Measurements from ENCODE around the gene COL13A1. TPM values are rescaled to one million over a fixed set of nuclear protein-coding genes. Genes with fewer than 3 reads are reported as not detected.

The COL13A1 gene
- total RNA-seq, 4 donors from 2014 or later, result 2.0 to 3.8 TPM; not detected in 2

- Histone ChIP-seq H3K4me3 (no peak overlapping the region), H3K36me3 (no peaks in the 10 kb centered on the region), H3K4me1 (peaks cover 0 to 17% (median 0%) of the 10 kb centered on the region in 3 donors), H3K27ac (no peak overlapping the region), H3K9me3 (no peaks in the 10 kb centered on the region), H3K27me3 (peaks cover 0 to 27% (median 0%) of the 10 kb centered on the region in 4 donors)
- WGBS, 2 donors, result 74 to 91% methylated on average over 3 to 6 of the region's 12 CpGs
- no peak for DNase-seq
- intact Hi-C loops (cut with DNase I), result loop anchor here (10.0 kb wide), 2 partner anchors 113 to 263 kb away; partner anchors contain the start of gene COL13A1
- TF ChIP-seq POLR2A (IDR thresholded peaks at IDR 0.05), result no peak
- TF ChIP-seq, protein P1, sequence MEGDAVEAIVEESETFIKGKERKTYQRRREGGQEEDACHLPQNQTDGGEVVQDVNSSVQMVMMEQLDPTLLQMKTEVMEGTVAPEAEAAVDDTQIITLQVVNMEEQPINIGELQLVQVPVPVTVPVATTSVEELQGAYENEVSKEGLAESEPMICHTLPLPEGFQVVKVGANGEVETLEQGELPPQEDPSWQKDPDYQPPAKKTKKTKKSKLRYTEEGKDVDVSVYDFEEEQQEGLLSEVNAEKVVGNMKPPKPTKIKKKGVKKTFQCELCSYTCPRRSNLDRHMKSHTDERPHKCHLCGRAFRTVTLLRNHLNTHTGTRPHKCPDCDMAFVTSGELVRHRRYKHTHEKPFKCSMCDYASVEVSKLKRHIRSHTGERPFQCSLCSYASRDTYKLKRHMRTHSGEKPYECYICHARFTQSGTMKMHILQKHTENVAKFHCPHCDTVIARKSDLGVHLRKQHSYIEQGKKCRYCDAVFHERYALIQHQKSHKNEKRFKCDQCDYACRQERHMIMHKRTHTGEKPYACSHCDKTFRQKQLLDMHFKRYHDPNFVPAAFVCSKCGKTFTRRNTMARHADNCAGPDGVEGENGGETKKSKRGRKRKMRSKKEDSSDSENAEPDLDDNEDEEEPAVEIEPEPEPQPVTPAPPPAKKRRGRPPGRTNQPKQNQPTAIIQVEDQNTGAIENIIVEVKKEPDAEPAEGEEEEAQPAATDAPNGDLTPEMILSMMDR (IDR thresholded peaks at IDR 0.05), result no peak
Observed at GRCh38 chr10:69918036-69918435, 116.3 kb downstream of the COL13A1 start.

GRCh38 chr10:69919250-69919649 lies 117.5 kb downstream of the COL13A1 start:
- DNase-seq, result no peak
- no peak overlapping the region for H3K27ac ChIP-seq
- no peak for TF ChIP-seq POLR2A (IDR thresholded peaks at IDR 0.05)
- TF ChIP-seq, protein P1 (IDR thresholded peaks at IDR 0.05), result no peak
- peaks cover 0 to 19% (median 0%) of the 10 kb centered on the region in 4 donors for H3K27me3 ChIP-seq
- no peaks in the 10 kb centered on the region for H3K9me3 ChIP-seq
- peaks cover 0 to 4% (median 0%) of the 10 kb centered on the region in 3 donors for H3K4me1 ChIP-seq
- intact Hi-C loops (cut with DNase I), result loop anchor here (10.0 kb wide), 2 partner anchors 114 to 264 kb away; partner anchors contain the start of gene COL13A1
- H3K36me3 ChIP-seq, result no peaks in the 10 kb centered on the region
- no peak overlapping the region for H3K4me3 ChIP-seq
- WGBS, 2 donors, result 0 to 11% methylated on average over 1 of the region's 1 CpG

- WGBS, 2 donors, result 56 to 73% methylated on average over 5 of the region's 5 CpGs
- Histone ChIP-seq H3K27me3 (no peaks in the 10 kb centered on the region), H3K36me3 (no peaks in the 10 kb centered on the region), H3K9me3 (no peaks in the 10 kb centered on the region), H3K4me1 (no peaks in the 10 kb centered on the region), H3K4me3 (no peak overlapping the region), H3K27ac (no peak overlapping the region)
- intact Hi-C loops (cut with DNase I), result no loop called here
- no peak for TF ChIP-seq POLR2A (IDR thresholded peaks at IDR 0.05)
- TF ChIP-seq, protein P1 (IDR thresholded peaks at IDR 0.05), result no peak
- no peak for DNase-seq
Observed at GRCh38 chr10:69925111-69925510, 123.4 kb downstream of the COL13A1 start.

GRCh38 chr10:69928339-69928738 lies 126.6 kb downstream of the COL13A1 start:
- no peaks in the 10 kb centered on the region for H3K9me3 ChIP-seq
- intact Hi-C loops (cut with DNase I), result no loop called here
- 80 to 86% methylated on average over 3 of the region's 3 CpGs for WGBS, 2 donors
- H3K4me1 ChIP-seq, result no peaks in the 10 kb centered on the region
- TF ChIP-seq, protein P1 (IDR thresholded peaks at IDR 0.05), result no peak
- no peak for TF ChIP-seq POLR2A (IDR thresholded peaks at IDR 0.05)
- H3K36me3 ChIP-seq, result no peaks in the 10 kb centered on the region
- no peak for DNase-seq
- H3K27me3 ChIP-seq, result no peaks in the 10 kb centered on the region
- H3K27ac ChIP-seq, result no peak overlapping the region
- no peak overlapping the region for H3K4me3 ChIP-seq

- intact Hi-C loops (cut with DNase I), result no loop called here
Observed at GRCh38 chr10:69929575-69929974, 127.9 kb downstream of the COL13A1 start.

More at GRCh38 chr10:69929575-69929974, 127.9 kb downstream of the COL13A1 start:
- no peak overlapping the region for H3K27ac ChIP-seq
- 90 to 100% methylated on average over 2 to 3 of the region's 3 CpGs for WGBS, 2 donors
- H3K9me3 ChIP-seq, result no peaks in the 10 kb centered on the region
- no peaks in the 10 kb centered on the region for H3K4me1 ChIP-seq
- TF ChIP-seq POLR2A (IDR thresholded peaks at IDR 0.05), result no peak
- TF ChIP-seq, protein P1 (IDR thresholded peaks at IDR 0.05), result no peak
- no peaks in the 10 kb centered on the region for H3K27me3 ChIP-seq
- no peak overlapping the region for H3K4me3 ChIP-seq
- DNase-seq, result no peak
- no peaks in the 10 kb centered on the region for H3K36me3 ChIP-seq

Data from esophagus squamous epithelium (tissue), 5 donors.